Stimulated activated CD4-positive, alpha-beta T cell treated with anti-CD3 and anti-CD28 coated beads, TNF-alpha, amount 100 ng/mL, for 1 hour (primary cell): ENCODE measurements around the gene SAPCD2.

Experiments used
- DNase-seq, 3 donors: peaks; one replicate each; pipeline ENCODE4 v3.0.0-alpha.2; 2020; ENCODE audit warnings: low read depth in 3 of 3, low spot score in 1 of 3

The SAPCD2 gene

GRCh38 chr9:137107312-137107921 is 37.1 kb upstream of the SAPCD2 start:
- DNase-seq, result no peak

GRCh38 chr9:137106662-137107250 is 36.4 kb upstream of the SAPCD2 start:
- DNase-seq, result no peak

GRCh38 chr9:137105814-137106661 is 35.7 kb upstream of the SAPCD2 start:
- DNase-seq, result no peak

GRCh38 chr9:137103206-137103999 is 33.0 kb upstream of the SAPCD2 start:
- DNase-seq, result no peak

GRCh38 chr9:137099231-137099630 is 28.9 kb upstream of the SAPCD2 start:
- no peak for DNase-seq

- DNase-seq, result no peak
Observed at GRCh38 chr9:137097761-137098462, 27.6 kb upstream of the SAPCD2 start.

GRCh38 chr9:137096785-137097546 is 26.6 kb upstream of the SAPCD2 start:
- DNase-seq, result no peak

GRCh38 chr9:137095664-137096517 is 25.5 kb upstream of the SAPCD2 start:
- DNase-seq, result peak; percentile 68 to 71 (median 68)

- DNase-seq, result no peak
Observed at GRCh38 chr9:137089232-137089947, 19.0 kb upstream of the SAPCD2 start.

- DNase-seq, result no peak
Observed at GRCh38 chr9:137088121-137088520, 17.8 kb upstream of the SAPCD2 start.

- no peak for DNase-seq
Observed at GRCh38 chr9:137087409-137087925, 17.1 kb upstream of the SAPCD2 start.

GRCh38 chr9:137086531-137087408 is 16.4 kb upstream of the SAPCD2 start, which contains the start of gene MAN1B1:
Gene MAN1B1, plus strand, starts transcription at chr9:137086985. Its CDS starts 15 bp downstream, at chr9:137087000.
- peak; percentile 97 to 100 (median 99) for DNase-seq

- DNase-seq, result peak in 1 of 3 donors; percentile 25
Observed at GRCh38 chr9:137085920-137086530, 15.7 kb upstream of the SAPCD2 start.

- no peak for DNase-seq
Observed at GRCh38 chr9:137084526-137084925, 14.2 kb upstream of the SAPCD2 start.

- no peak for DNase-seq
Observed at GRCh38 chr9:137083394-137084004, 13.1 kb upstream of the SAPCD2 start.

- DNase-seq, result no peak
Observed at GRCh38 chr9:137082925-137083290, 12.6 kb upstream of the SAPCD2 start.
